Loucy (cell line): ENCODE measurements around the gene DOK6.

Source experiments
- H2AFZ ChIP-seq: fragments of 200-600 bp; sonication (generic); 2 replicates; pipeline ENCODE4 v1.6.0; 2016; ENCODE audit warnings: antibody characterized with exemption, mild to moderate bottlenecking, low read length, moderate library complexity
- H3F3A ChIP-seq: fragments of 200-600 bp; 2 replicates; pipeline ENCODE4 v1.6.0; 2016; ENCODE audit warnings: antibody characterized with exemption, low read depth, mild to moderate bottlenecking
- H3K27me3 ChIP-seq: fragments of 200-600 bp; sonication (generic); 2 replicates; pipeline ENCODE4 v1.6.1; 2014; ENCODE audit warnings: low read length, mild to moderate bottlenecking; ENCODE audit not compliant: insufficient read depth, poor library complexity, severe bottlenecking
- H3K36me3 ChIP-seq: fragments of 200-600 bp; sonication (generic); 2 replicates; pipeline ENCODE4 v1.6.1; 2016; ENCODE audit warnings: low read length; ENCODE audit not compliant: insufficient read depth
- H3K4me1 ChIP-seq: fragments of 200-600 bp; sonication (generic); 2 replicates; pipeline ENCODE4 v1.5.1; 2014; ENCODE audit warnings: low read length, mild to moderate bottlenecking; ENCODE audit not compliant: insufficient read depth, poor library complexity, severe bottlenecking
- H3K4me2 ChIP-seq: fragments of 200-600 bp; sonication (generic); 2 replicates; pipeline ENCODE4 v1.6.0; 2014; ENCODE audit warnings: antibody characterized with exemption, low read length, low read depth, mild to moderate bottlenecking; ENCODE audit not compliant: poor library complexity, severe bottlenecking
- H3K4me3 ChIP-seq: fragments of 200-600 bp; sonication (generic); 2 replicates; pipeline ENCODE4 v1.5.1; 2014; ENCODE audit warnings: low read length, mild to moderate bottlenecking, mixed read lengths; ENCODE audit not compliant: poor library complexity, severe bottlenecking
- H3K79me2 ChIP-seq: fragments of 200-600 bp; sonication (generic); 2 replicates; pipeline ENCODE4 v1.6.1; 2014; ENCODE audit warnings: low read length; ENCODE audit not compliant: insufficient read depth
- H3K9ac ChIP-seq: fragments of 200-600 bp; sonication (generic); 2 replicates; pipeline ENCODE4 v1.6.0; 2014; ENCODE audit warnings: mild to moderate bottlenecking, low read depth, low read length, moderate library complexity; ENCODE audit not compliant: poor library complexity, severe bottlenecking
- H3K9me2 ChIP-seq: fragments of 200-600 bp; sonication (generic); replicated peaks from 2 replicates; pipeline ENCODE4 v1.6.1; 2016; ENCODE audit warnings: low read depth, low read length, mixed read lengths
- H3K9me3 ChIP-seq: fragments of 200-600 bp; sonication (generic); 2 replicates; pipeline ENCODE4 v1.6.1; 2014; ENCODE audit warnings: mild to moderate bottlenecking, antibody characterized with exemption, low read length, low read depth; ENCODE audit not compliant: insufficient read depth
- H4K20me1 ChIP-seq: fragments of 200-600 bp; sonication (generic); 2 replicates; pipeline ENCODE4 v1.6.0; 2014; ENCODE audit warnings: antibody characterized with exemption, low read length, mild to moderate bottlenecking; ENCODE audit not compliant: insufficient read depth, poor library complexity, severe bottlenecking
- EZH2phosphoT487 ChIP-seq: fragments of 200-600 bp; IDR thresholded peaks from 2 replicates; pipeline ENCODE4 v1.6.1; 2018; ENCODE audit warnings: antibody characterized with exemption, mild to moderate bottlenecking, moderate library complexity, borderline replicate concordance
- TF ChIP-seq, protein P1 (sequence below): fragments of 200-600 bp; sonication (generic); conservative IDR thresholded peaks from 2 replicates; pipeline ENCODE4 v1.5.1; 2014; ENCODE audit warnings: mild to moderate bottlenecking, antibody characterized with exemption, low read length

The DOK6 gene

DNA sequence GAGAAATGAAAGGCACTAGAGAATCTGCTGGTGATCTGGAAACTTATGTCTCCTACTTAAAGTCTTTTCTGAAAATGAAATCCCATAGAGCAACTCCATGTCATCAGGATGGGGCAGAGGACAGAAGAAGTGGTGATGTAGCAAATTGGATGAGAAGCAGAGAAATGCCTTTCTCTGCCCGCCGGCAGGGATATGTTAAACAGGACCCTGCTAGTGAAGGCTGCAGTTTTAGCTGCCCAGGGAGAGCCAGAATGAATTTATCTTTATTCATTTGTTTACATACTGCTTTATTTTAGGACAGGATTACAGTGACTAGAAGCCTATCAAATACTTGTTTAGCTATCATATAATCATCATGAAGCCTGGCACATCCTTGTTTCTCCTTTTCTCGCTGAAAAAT, 247.0 kb downstream of the DOK6 start:
- Histone ChIP-seq H3K4me3 (no peak overlapping the region), H2AFZ (no peak overlapping the region), H3F3A (no peaks in the 10 kb centered on the region), H3K9me3 (no peaks in the 10 kb centered on the region), H3K27me3 (no peaks in the 10 kb centered on the region), H3K4me2 (no peak overlapping the region), H3K9ac (no peak overlapping the region), H3K79me2 (no peaks in the 10 kb centered on the region), H3K4me1 (no peaks in the 10 kb centered on the region), H3K9me2 (no peaks in the 10 kb centered on the region), H3K36me3 (no peaks in the 10 kb centered on the region), H4K20me1 (no peaks in the 10 kb centered on the region)
- TF ChIP-seq, protein P1, sequence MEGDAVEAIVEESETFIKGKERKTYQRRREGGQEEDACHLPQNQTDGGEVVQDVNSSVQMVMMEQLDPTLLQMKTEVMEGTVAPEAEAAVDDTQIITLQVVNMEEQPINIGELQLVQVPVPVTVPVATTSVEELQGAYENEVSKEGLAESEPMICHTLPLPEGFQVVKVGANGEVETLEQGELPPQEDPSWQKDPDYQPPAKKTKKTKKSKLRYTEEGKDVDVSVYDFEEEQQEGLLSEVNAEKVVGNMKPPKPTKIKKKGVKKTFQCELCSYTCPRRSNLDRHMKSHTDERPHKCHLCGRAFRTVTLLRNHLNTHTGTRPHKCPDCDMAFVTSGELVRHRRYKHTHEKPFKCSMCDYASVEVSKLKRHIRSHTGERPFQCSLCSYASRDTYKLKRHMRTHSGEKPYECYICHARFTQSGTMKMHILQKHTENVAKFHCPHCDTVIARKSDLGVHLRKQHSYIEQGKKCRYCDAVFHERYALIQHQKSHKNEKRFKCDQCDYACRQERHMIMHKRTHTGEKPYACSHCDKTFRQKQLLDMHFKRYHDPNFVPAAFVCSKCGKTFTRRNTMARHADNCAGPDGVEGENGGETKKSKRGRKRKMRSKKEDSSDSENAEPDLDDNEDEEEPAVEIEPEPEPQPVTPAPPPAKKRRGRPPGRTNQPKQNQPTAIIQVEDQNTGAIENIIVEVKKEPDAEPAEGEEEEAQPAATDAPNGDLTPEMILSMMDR = no peak
- no peak for TF ChIP-seq EZH2phosphoT487

GRCh38 chr18:69648486-69648885, 247.8 kb downstream of the DOK6 start:
- Histone ChIP-seq H3K27me3 (no peaks in the 10 kb centered on the region), H2AFZ (no peak overlapping the region), H3K4me3 (no peak overlapping the region), H3K79me2 (no peaks in the 10 kb centered on the region), H3K4me2 (no peak overlapping the region), H3K4me1 (no peaks in the 10 kb centered on the region), H4K20me1 (no peaks in the 10 kb centered on the region), H3K36me3 (no peaks in the 10 kb centered on the region), H3K9ac (no peak overlapping the region), H3K9me2 (no peaks in the 10 kb centered on the region), H3K9me3 (no peaks in the 10 kb centered on the region), H3F3A (no peaks in the 10 kb centered on the region)
- TF ChIP-seq, protein P1 = no peak

- no peaks in the 10 kb centered on the region for H3K4me1 ChIP-seq
- H3K9me2 ChIP-seq = no peaks in the 10 kb centered on the region
- no peaks in the 10 kb centered on the region for H3F3A ChIP-seq
- no peak overlapping the region for H3K4me2 ChIP-seq
- TF ChIP-seq EZH2phosphoT487 = no peak
- TF ChIP-seq, protein P1 = no peak
- no peak overlapping the region for H3K9ac ChIP-seq
- no peak overlapping the region for H3K4me3 ChIP-seq
- no peaks in the 10 kb centered on the region for H3K27me3 ChIP-seq
- H2AFZ ChIP-seq = no peak overlapping the region
- H4K20me1 ChIP-seq = no peaks in the 10 kb centered on the region
- H3K9me3 ChIP-seq = no peaks in the 10 kb centered on the region
- no peaks in the 10 kb centered on the region for H3K79me2 ChIP-seq
- no peaks in the 10 kb centered on the region for H3K36me3 ChIP-seq
Measured at GRCh38 chr18:69649684-69650083, 249.0 kb downstream of the DOK6 start.
